ENCODE data around the gene ZBTB20. TPM values are rescaled to one million over a fixed set of nuclear protein-coding genes. Genes with fewer than 3 reads are reported as not detected.

Gene ZBTB20
- total and polyA plus RNA-seq, 4 donors, result 0.74 to 77.1 (median 27.9) TPM

GRCh38 chr3:114351123-114351821, 795.8 kb downstream of the ZBTB20 start:
- peaks cover 4 to 17% (median 10%) of the 10 kb centered on the region in 4 donors for H3K36me3 ChIP-seq (ENCODE audit: control insufficient read depth in 4 of 4, insufficient read depth in 4 of 4, low read length in 4 of 4)
- H3K9me3 ChIP-seq (ENCODE audit: control insufficient read depth in 4 of 4, insufficient read depth in 3 of 4, low read length in 3 of 4), result peaks cover 0 to 2% (median 0%) of the 10 kb centered on the region in 4 donors
- 98 to 99% methylated on average over 64 of the region's 64 CpGs for WGBS, 2 donors
- TF ChIP-seq CTCF (IDR thresholded peaks at IDR 0.05; ENCODE audit: control extremely low read depth, extremely low read depth), result no peak
- ATAC-seq (ENCODE audit: insufficient read depth, low FRiP score), result no peak
- no peak overlapping the region for H3K9ac ChIP-seq (ENCODE audit: insufficient read depth in 1 of 2, low read length in 2 of 2)
- no peak overlapping the region for H3K27ac ChIP-seq (ENCODE audit: low read depth in 1 of 2, low read length in 1 of 2)
- H3K27me3 ChIP-seq (ENCODE audit: control insufficient read depth in 3 of 3, insufficient read depth in 3 of 3, low read length in 2 of 3), result no peaks in the 10 kb centered on the region
- no peak for DNase-seq
- peaks cover 0 to 12% (median 0%) of the 10 kb centered on the region in 5 donors for H3K4me1 ChIP-seq (ENCODE audit: control insufficient read depth in 5 of 5, insufficient read depth in 5 of 5, low read length in 5 of 5)
- no peak overlapping the region for H3K4me3 ChIP-seq

GRCh38 chr3:114350690-114351089, 796.4 kb downstream of the ZBTB20 start:
- no peaks in the 10 kb centered on the region for H3K27me3 ChIP-seq (ENCODE audit: control insufficient read depth in 3 of 3, insufficient read depth in 3 of 3, low read length in 2 of 3)
- peaks cover 0 to 2% (median 0%) of the 10 kb centered on the region in 4 donors for H3K9me3 ChIP-seq (ENCODE audit: control insufficient read depth in 4 of 4, insufficient read depth in 3 of 4, low read length in 3 of 4)
- TF ChIP-seq CTCF (IDR thresholded peaks at IDR 0.05; ENCODE audit: control extremely low read depth, extremely low read depth), result no peak
- no peak overlapping the region for H3K9ac ChIP-seq (ENCODE audit: insufficient read depth in 1 of 2, low read length in 2 of 2)
- ATAC-seq (ENCODE audit: insufficient read depth, low FRiP score) (no peak), DNase-seq (no peak)
- 98% methylated on average over 24 of the region's 24 CpGs for WGBS, 2 donors
- H3K36me3 ChIP-seq (ENCODE audit: control insufficient read depth in 4 of 4, insufficient read depth in 4 of 4, low read length in 4 of 4), result peaks cover 4 to 17% (median 10%) of the 10 kb centered on the region in 4 donors
- H3K4me3 ChIP-seq, result no peak overlapping the region
- peaks cover 0 to 6% (median 0%) of the 10 kb centered on the region in 5 donors for H3K4me1 ChIP-seq (ENCODE audit: control insufficient read depth in 5 of 5, insufficient read depth in 5 of 5, low read length in 5 of 5)
- no peak overlapping the region for H3K27ac ChIP-seq (ENCODE audit: low read depth in 1 of 2, low read length in 1 of 2)

GRCh38 chr3:114350271-114350670, 796.8 kb downstream of the ZBTB20 start:
- Histone ChIP-seq H3K9ac (ENCODE audit: insufficient read depth in 1 of 2, low read length in 2 of 2) (no peak overlapping the region), H3K36me3 (ENCODE audit: control insufficient read depth in 4 of 4, insufficient read depth in 4 of 4, low read length in 4 of 4) (peaks cover 4 to 17% (median 10%) of the 10 kb centered on the region in 4 donors), H3K27me3 (ENCODE audit: control insufficient read depth in 3 of 3, insufficient read depth in 3 of 3, low read length in 2 of 3) (no peaks in the 10 kb centered on the region), H3K27ac (ENCODE audit: low read depth in 1 of 2, low read length in 1 of 2) (no peak overlapping the region), H3K9me3 (ENCODE audit: control insufficient read depth in 4 of 4, insufficient read depth in 3 of 4, low read length in 3 of 4) (peaks cover 0 to 2% (median 0%) of the 10 kb centered on the region in 4 donors), H3K4me1 (ENCODE audit: control insufficient read depth in 5 of 5, insufficient read depth in 5 of 5, low read length in 5 of 5) (peaks cover 0 to 2% (median 0%) of the 10 kb centered on the region in 5 donors), H3K4me3 (no peak overlapping the region)
- 97 to 99% methylated on average over 12 of the region's 12 CpGs for WGBS, 2 donors
- no peak for DNase-seq
- no peak for TF ChIP-seq CTCF (IDR thresholded peaks at IDR 0.05; ENCODE audit: control extremely low read depth, extremely low read depth)
- no peak for ATAC-seq (ENCODE audit: insufficient read depth, low FRiP score)
